Epithelial cell of prostate (primary cell): Measurements from ENCODE around the gene WDR31.
"Not testable (repeated sequence)": the region's sequence is repeated elsewhere in the genome, so short reads cannot be mapped to it uniquely, and the experiment has no call there.

Experiments
- DNase-seq: peaks from one replicate; pipeline ENCODE4 v3.0.0-alpha.2; 2011; ENCODE audit warnings: low read depth, low spot score
- H3K27ac ChIP-seq: fragments of 450-650 bp; 2 replicates; pipeline ENCODE4 v1.5.1; 2017; ENCODE audit warnings: mild to moderate bottlenecking

WDR31 gene

GRCh38 chr9:113299800-113300292 lies 40.2 kb downstream of the WDR31 start:
- H3K27ac ChIP-seq = no peak overlapping the region
- DNase-seq = no peak

DNA sequence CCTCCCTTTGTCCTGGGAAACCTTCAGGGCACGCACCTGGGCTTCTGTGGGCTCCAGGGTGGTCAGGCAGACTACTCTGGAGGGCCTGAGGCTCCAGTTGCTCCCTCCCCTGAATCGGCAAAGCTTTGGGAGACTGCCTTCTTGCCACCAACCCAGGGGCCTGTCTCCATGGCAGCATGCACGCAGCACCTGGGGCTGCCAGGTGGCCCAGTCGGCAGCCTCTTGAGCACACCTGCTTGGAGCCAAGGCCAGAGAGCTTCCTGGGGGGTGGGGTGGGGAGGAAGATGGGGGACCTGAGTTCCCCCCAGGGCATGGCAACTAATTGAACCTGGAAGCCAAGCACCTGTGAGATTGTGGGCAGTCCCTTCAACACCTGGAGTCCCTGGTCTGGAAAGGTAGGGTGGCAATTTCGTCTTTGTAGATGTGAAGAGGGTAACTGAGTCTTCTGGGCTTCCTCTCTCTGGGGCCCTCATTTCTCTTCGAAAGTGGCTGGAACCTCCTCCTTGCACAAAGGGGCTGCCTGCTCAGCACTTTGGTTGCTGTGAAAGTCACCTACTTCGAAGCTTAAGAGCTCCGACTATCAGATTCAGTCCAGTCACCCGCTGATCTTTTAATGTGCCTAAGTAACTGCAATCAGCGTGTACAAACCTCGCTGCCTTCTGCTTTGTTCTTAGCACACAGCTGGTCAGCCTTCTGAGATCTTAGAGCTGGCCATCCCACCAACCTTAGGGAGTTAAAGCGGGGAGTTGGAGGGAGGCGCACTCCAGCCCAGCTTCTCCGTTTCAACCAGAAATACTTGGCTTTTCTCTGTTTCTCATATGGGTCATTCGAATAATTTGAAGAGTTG lies 40.9 kb downstream of the WDR31 start:
- no peak overlapping the region for H3K27ac ChIP-seq
- DNase-seq = no peak

DNA sequence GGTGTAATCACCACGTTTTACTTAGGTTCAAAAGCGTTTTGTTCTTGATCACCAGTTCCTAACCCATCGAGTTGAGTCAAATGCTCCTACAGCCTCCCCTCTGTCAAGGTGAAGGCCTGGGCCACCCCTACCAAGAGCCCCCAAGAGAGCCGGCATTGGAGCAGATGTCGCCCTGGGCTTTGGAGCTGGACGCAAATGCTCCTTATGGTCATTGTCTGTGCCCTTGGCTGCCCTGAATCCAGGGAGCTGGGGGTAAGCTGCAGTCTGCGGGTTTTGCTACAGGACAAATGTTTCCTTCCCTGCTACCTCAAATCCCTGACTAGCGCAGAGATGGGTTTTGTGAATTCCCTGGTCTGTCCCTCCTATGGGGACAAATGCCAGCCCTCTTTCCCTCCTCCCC lies 41.8 kb downstream of the WDR31 start:
- DNase-seq = no peak
- no peak overlapping the region for H3K27ac ChIP-seq

DNA sequence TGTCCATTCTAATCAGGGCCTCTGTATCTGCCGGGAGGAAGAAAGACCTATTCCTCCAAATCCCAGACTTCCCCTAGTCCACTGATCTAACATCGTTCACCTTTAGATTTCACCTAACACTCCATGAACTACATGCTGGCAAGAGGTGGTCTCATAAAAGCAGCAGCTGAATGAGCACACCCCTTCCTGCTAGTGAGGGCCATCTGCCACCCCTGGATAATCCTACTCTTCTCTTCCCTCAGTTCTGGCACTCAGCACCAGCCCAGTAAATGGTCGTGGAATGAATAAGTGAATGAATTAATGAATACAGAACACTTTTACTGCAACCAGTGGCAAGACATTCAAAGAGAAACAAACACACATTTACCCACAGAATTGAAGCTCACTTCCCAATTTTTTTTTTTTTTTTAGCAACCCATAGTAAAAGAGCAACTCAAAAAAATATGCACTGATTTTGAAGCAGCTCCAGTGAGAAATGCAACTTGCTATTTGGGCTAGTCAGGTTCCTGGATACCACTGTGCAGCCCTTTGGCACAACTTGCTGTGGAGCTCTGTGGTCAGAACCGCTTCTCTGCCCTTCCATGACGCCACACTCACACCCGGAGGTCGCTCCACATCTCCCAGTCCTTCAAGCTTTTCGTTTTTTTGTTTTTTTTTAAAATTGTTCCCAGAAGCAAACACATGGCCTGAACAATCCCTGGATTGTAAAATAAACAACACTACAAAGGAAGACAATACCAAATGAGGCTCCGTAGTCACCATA lies 43.1 kb downstream of the WDR31 start:
- H3K27ac ChIP-seq = no peak overlapping the region
- no peak for DNase-seq

DNA sequence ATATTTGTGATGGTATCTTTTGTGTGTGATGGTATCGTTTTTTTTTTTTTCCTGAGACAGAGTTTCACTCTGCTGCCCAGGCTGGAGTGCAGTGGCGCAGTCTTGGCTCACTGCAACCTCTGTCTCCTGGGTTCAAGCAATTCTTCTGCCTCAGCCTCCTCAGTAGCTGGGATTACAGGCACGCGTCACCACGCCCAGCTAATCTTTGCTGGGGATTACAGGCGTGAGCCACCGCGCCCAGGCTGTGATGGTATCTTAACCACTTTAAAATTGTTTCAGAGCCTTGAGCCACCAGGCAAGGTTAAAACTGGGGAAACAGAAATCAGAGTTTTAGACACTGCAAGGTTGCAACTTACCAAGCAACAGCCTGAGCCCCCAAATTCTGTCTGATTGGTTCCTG lies 43.8 kb downstream of the WDR31 start:
- H3K27ac ChIP-seq, DNase-seq: not testable (repeated sequence)

DNA sequence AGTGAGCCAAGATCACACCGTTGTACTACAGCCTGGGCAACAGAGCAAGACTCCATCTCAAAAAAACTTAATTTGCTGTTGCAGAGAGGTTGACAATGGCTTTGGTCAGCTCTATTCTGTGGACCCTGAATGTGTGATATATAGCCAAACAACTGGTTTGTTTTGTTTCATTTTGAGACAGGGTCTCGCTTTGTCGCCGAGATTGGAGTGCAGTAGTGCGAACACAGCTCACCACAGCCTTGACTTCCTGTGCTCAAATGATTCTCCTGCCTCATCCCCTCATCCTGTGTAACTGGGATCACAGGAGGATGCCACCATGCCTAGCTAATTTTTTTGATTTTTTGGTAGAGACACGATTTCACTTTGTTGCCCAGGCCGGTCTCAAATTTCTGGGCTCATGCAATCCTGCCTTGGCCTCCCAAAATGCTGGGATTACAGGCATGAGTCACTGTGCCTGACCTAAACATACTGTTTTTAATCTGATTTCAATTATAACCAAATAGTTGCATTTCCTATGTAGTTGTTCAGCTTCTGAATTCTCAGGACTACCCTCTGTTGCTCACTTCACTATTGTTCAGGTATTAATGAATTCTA lies 46.7 kb downstream of the WDR31 start:
- H3K27ac ChIP-seq = no peak overlapping the region
- DNase-seq = no peak

- DNase-seq = no peak
- H3K27ac ChIP-seq = no peak overlapping the region
These were observed 49.9 kb downstream of the WDR31 start for GRCh38 chr9:113290052-113290607.

GRCh38 chr9:113289091-113289490 lies 51.0 kb downstream of the WDR31 start:
- no peak overlapping the region for H3K27ac ChIP-seq
- DNase-seq = peak; percentile 26

DNA sequence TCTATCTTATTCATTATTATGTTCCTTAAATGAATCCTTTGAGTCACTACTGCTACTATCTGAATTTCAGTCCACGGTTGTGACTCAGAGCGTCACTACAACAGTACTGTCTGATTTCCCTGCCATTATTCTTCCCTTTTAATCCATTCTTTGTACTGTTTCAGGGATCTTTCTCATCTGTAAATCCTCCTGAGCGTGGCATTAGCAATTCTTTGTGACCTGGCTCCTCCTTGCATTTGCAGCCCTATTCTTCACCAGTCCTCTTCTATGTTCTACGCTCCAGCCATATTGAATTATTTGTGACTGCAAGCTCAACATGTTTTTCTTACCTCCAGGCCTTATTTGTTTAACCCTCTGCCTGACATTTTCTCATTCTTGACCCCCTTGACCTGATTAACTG lies 58.7 kb downstream of the WDR31 start:
- DNase-seq = no peak
- no peak overlapping the region for H3K27ac ChIP-seq

DNA sequence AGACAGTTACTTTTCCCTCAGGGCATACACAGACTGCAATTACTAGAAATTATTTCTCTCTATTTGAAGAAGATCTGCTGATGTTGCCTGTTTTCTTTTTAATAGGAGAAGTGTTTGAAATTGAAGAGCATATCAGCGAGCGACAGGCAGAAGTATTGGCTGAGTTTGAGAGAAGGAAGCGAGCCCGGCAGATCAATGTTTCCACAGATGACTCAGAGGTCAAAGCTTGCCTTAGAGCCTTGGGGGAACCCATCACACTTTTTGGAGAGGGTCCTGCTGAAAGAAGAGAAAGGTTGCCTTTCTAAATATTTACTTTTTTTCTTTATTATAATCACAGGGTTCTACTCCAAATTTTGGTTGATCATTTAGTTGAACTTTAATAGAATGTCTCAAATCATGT lies 61.2 kb downstream of the WDR31 start:
- H3K27ac ChIP-seq = no peak overlapping the region
- DNase-seq = no peak

DNA sequence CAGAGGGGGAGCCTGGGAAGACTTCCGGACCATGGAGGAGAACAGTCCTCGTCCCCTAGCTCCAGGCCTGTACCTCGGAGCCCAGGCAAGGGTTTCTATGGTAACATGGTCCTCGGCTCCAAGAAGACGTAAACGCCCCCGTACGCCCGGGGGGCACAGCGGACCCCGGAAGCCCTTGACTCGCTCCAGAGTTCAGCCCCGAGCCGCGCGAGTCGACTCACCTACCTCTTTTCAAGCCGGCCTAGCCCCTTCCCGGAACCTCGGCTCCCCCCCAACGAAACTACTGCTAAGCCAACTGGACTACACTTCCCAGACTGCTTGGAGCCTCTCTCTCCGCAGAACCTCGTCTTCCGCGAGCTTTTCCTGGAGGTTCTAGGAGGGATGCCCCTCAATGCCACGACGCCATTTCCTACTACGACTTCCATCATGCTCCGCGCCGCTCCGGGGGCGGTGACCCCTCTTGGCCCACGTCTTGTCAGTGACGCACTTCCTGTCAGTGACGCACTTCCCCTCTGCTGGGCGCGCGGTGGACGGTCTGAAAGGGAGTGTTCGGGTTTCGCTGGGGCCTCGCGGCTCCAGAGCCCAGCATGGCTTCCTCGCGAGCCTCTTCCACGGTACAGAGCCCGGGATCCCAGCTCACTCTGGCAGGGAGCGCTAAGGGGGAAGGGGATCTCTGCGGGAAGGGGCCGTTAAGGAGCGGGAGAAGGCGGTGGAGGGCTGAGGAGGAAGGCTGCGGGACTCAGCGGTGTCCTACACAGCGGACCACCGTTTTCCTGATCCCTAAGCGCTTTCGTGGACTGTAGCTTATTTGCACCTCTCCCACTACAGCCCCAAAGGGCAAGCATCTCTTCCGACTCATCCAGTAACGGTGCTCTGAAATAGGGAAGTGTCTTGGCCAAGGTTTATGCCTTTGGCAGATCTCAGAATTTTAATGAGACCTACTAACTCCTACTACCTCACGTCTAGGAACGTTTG lies 64.6 kb downstream of the WDR31 start, which contains the start of the genes CDC26 and PRPF4:
TSS of gene CDC26 (minus strand) at position 416 of the 975 bp plus-strand sequence. CDS start 3,065 bp downstream, outside the sequence.
TSS of gene PRPF4 (plus strand) at position 502 of the 975 bp plus-strand sequence. CDS start at position 588, 86 bp downstream.
- peak within 1 kb of the TSS; percentile 74 for H3K27ac ChIP-seq
- peak; percentile 92 for DNase-seq

- peak overlapping the region; percentile 74 for H3K27ac ChIP-seq
- no peak for DNase-seq
These were observed 65.5 kb downstream of the WDR31 start for GRCh38 chr9:113274474-113275156.

DNA sequence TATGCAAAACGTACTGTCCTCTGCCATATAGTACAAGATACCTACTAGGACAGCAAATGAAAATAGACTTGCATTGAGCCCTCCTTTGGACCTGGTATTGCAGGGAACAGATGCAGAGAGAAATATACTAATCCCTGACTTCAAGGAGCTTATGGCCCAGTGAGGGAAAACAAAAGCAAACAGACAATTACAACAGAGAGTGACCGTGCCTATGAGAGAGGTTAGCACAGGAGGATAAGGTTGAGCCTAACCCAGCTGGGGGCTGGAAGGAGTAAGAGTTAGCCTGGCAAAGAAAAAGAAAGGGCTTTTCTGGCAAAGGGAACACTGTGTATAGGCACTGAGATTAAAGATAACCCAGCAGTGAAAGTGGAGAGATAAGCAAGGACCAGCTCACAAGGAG lies 70.2 kb downstream of the WDR31 start:
- no peak for DNase-seq
- H3K27ac ChIP-seq = no peak overlapping the region

DNA sequence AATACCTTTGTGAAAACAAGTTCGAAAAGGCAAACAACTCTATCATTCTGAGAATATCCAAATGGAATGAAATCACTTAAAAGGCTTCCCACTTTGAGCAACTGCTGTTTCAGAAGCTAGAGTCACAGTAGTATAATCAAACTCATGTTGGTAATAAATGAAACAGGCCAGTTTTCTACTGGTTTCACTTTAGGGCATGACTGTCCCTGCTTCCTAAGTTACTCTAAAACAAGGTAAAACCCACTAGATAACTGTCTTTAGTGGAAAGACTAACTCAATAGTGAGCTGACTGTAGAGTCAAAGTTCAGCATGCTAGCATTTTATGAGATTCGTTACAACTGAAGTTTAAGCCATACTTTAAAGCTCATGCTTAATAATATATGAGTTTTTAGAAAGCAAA lies 70.7 kb downstream of the WDR31 start:
- DNase-seq = no peak

GRCh38 chr9:113267911-113268566 lies 72.0 kb downstream of the WDR31 start:
- H3K27ac ChIP-seq = no peak overlapping the region
- DNase-seq = no peak

More for the DNA sequence above, 70.7 kb downstream of the WDR31 start:
- H3K27ac ChIP-seq = no peak overlapping the region

DNA sequence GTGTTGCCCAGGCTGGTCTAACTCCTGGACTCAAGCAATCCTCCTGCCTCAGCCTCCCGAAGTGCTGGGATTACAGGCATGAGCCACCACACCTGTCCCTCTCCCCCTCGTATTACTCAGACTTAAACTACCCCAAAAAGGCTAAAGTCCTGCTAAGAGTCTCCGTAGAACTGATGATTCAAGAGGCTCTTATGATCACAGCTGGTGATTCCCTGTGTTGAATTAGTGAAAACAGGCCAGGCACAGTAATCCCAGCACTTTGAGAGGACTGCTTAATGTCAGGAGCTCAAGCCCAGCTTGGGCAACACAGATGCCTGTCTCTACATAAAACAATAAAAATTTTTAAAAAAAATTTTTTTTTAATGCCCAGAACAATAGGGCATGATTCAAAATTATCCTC lies 73.9 kb downstream of the WDR31 start:
- no peak for DNase-seq
- H3K27ac ChIP-seq = no peak overlapping the region
